A673 (cell line): ENCODE data around the gene MCUR1.

Experiments
- EZH2 ChIP-seq: fragments of 200-600 bp; sonication (generic); IDR thresholded peaks from 2 replicates; pipeline ENCODE4 v1.6.1; 2017; ENCODE audit warnings: borderline replicate concordance, low read depth, mild to moderate bottlenecking, mixed read lengths, antibody characterized with exemption, low read length; ENCODE audit not compliant: poor library complexity, severe bottlenecking
- TF ChIP-seq, protein P1 (sequence below): fragments of 300-800, 200-600 bp; sonication (generic); conservative IDR thresholded peaks from 2 replicates; pipeline ENCODE4 v1.5.1; 2017; ENCODE audit warnings: low read depth, mild to moderate bottlenecking, antibody characterized with exemption, low read length, moderate library complexity, mixed read lengths

DNA sequence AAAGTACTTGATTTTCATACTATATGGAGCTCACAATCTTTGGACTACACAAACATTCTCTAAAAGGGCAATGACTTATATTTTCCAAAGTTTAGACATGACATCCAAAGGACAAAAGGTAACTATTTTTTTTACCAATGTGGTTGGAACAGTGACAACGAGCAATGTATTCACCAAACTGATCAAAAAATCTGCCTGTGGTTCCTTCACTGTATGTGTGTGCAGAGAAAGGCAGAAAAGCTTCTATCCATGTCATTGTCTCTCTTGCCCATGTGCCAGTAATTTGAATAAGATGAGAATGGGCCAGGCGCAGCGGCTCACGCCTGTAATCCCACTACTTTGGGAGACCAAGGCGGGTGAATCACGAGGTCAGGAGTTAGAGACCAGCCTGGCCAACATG, 25.5 kb downstream of the MCUR1 start:
- TF ChIP-seq, protein P1, sequence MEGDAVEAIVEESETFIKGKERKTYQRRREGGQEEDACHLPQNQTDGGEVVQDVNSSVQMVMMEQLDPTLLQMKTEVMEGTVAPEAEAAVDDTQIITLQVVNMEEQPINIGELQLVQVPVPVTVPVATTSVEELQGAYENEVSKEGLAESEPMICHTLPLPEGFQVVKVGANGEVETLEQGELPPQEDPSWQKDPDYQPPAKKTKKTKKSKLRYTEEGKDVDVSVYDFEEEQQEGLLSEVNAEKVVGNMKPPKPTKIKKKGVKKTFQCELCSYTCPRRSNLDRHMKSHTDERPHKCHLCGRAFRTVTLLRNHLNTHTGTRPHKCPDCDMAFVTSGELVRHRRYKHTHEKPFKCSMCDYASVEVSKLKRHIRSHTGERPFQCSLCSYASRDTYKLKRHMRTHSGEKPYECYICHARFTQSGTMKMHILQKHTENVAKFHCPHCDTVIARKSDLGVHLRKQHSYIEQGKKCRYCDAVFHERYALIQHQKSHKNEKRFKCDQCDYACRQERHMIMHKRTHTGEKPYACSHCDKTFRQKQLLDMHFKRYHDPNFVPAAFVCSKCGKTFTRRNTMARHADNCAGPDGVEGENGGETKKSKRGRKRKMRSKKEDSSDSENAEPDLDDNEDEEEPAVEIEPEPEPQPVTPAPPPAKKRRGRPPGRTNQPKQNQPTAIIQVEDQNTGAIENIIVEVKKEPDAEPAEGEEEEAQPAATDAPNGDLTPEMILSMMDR: no peak
- TF ChIP-seq EZH2: no peak
